Heart left ventricle (tissue), 13 donors: ENCODE results near the gene PPRC1.

Experiments
- POLR2A ChIP-seq, 2 donors: fragments of 450-650 bp; IDR thresholded peaks; one replicate each; pipeline ENCODE4 v1.6.1; 2017; ENCODE audit warnings: antibody characterized with exemption in 2 of 2, mild to moderate bottlenecking in 2 of 2, moderate library complexity in 2 of 2
- TF ChIP-seq, protein P1 (sequence below), 12 donors: fragments of 200-600 bp; sonication (generic) in 4 of 12; IDR thresholded peaks; one replicate each; pipeline versions ENCODE4 v1.5.0 to v1.8.0; 2018 to 2022; ENCODE audit warnings: antibody characterized with exemption in 12 of 12, mild to moderate bottlenecking in 5 of 12
- donor health status: ischemic (EF 13 %, LVEDD 7.1; RV severe dilation, severe dysfunction).
- donor health status: DM: no; HTN: yes; CAD: no.
- donor health status: DM: no; HTN: no; CAD: no.
- donor health status: ischemic (EF 25% LVEDD 6.9; RV normal size, moderate dysfunction).
- donor health status: ischemic (EF 25% LVEDD 5.7; RV mildly dilated, moderate dysfunction).
- donor health status: ischemic (EF 35%, LVEDD 5.7; RV mildly dilated, moderate dysfunction).
- donor health status: nonischemic (EF 11% LVEDD 7.7; RV severe dilation, severe dysfunction).
- donor health status: DM: yes; HTN: yes; CAD: no.
- donor health status: PGD.
- donor health status: ischemic (EF 29% LVEDD 5.4; RV normal size, mild dysfunction).
- donor health status: nonischemic (EF 23%, LVEDD 6.1; RV moderate dilation, normal function).

DNA sequence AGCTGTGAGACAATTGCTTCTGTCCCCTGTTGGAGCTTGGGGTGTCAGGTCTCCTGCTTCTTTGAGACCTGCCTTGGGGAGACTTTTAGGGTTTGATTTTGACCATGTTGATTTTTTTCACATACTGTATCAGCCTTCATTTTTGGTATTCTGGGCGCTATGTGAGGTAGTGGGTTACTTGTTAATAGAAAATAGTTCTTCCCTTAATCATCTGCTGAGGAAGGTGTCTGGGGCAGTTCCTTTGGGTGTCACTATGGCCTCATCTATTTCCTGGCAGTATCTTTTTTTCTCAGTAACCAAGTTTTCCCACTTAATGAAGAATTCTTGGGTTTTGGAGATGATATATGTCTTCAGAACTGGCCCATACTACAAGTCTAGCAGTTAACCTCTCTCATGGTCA, 14.7 kb downstream of the PPRC1 start:
- TF ChIP-seq POLR2A (IDR thresholded peaks at IDR 0.05): no peak
- TF ChIP-seq, protein P1, sequence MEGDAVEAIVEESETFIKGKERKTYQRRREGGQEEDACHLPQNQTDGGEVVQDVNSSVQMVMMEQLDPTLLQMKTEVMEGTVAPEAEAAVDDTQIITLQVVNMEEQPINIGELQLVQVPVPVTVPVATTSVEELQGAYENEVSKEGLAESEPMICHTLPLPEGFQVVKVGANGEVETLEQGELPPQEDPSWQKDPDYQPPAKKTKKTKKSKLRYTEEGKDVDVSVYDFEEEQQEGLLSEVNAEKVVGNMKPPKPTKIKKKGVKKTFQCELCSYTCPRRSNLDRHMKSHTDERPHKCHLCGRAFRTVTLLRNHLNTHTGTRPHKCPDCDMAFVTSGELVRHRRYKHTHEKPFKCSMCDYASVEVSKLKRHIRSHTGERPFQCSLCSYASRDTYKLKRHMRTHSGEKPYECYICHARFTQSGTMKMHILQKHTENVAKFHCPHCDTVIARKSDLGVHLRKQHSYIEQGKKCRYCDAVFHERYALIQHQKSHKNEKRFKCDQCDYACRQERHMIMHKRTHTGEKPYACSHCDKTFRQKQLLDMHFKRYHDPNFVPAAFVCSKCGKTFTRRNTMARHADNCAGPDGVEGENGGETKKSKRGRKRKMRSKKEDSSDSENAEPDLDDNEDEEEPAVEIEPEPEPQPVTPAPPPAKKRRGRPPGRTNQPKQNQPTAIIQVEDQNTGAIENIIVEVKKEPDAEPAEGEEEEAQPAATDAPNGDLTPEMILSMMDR (IDR thresholded peaks at IDR 0.05): no peak
